Measurements from ENCODE around the gene TADA1.

- TF ChIP-seq CTCF (IDR thresholded peaks at IDR 0.05): no peak
- no peak for TF ChIP-seq POLR2AphosphoS5 (IDR thresholded peaks at IDR 0.05)
- no peak for TF ChIP-seq EP300 (IDR thresholded peaks at IDR 0.05)
Measured at GRCh38 chr1:166888373-166889111, 12.5 kb upstream of the TADA1 start.
